MM.1S (cell line): ENCODE results near the gene CHTOP.
A peak's percentile ranks its signal among the peaks of the same experiment; 100 is the strongest.
"Not testable (repeated sequence)": the region's sequence is repeated elsewhere in the genome, so short reads cannot be mapped to it uniquely, and the experiment has no call there.

ENCODE experiments used
- DNase-seq: peaks from one replicate; pipeline ENCODE4 v3.0.0-alpha.2; 2015
- H2AFZ ChIP-seq: fragments of 300-600 bp; sonication (generic); 2 replicates; pipeline ENCODE4 v1.6.0; 2016; ENCODE audit warnings: antibody characterized with exemption, low read length
- H3F3A ChIP-seq: fragments of 300-600 bp; sonication (generic); 2 replicates; pipeline ENCODE4 v1.6.1; 2016; ENCODE audit warnings: mild to moderate bottlenecking, antibody characterized with exemption, low read length, moderate library complexity, mixed read lengths; ENCODE audit not compliant: insufficient read depth
- H3K27ac ChIP-seq: fragments of 300-600 bp; sonication (generic); 2 replicates; pipeline ENCODE4 v1.5.1; 2016; ENCODE audit warnings: mild to moderate bottlenecking, low read length
- H3K27me3 ChIP-seq: fragments of 300-600 bp; sonication (generic); replicated peaks from 2 replicates; pipeline ENCODE4 v1.6.0; 2016; ENCODE audit warnings: low read length; ENCODE audit not compliant: insufficient read depth
- H3K36me3 ChIP-seq: fragments of 300-600 bp; sonication (generic); replicated peaks from 2 replicates; pipeline ENCODE4 v1.6.1; 2016; ENCODE audit warnings: mild to moderate bottlenecking, low read length, mixed read lengths; ENCODE audit not compliant: insufficient read depth
- H3K4me1 ChIP-seq: fragments of 300-600 bp; sonication (generic); 2 replicates; pipeline ENCODE4 v1.6.1; 2016; ENCODE audit warnings: low read length, mixed read lengths
- H3K4me2 ChIP-seq: fragments of 300-600 bp; sonication (generic); 2 replicates; pipeline ENCODE4 v1.6.0; 2016; ENCODE audit warnings: low read depth, low read length
- H3K4me3 ChIP-seq: fragments of 300-600 bp; sonication (generic); 2 replicates; pipeline ENCODE4 v1.5.1; 2016; ENCODE audit warnings: low read length, mixed read lengths
- H3K79me2 ChIP-seq: fragments of 300-600 bp; sonication (generic); 2 replicates; pipeline ENCODE4 v1.6.1; 2016; ENCODE audit warnings: mixed run types, low read length, mixed read lengths
- H3K9ac ChIP-seq: fragments of 300-600 bp; sonication (generic); 2 replicates; pipeline ENCODE4 v1.6.1; 2016; ENCODE audit warnings: low read length, mixed read lengths
- H3K9me2 ChIP-seq: fragments of 300-600 bp; sonication (generic); replicated peaks from 2 replicates; pipeline ENCODE4 v1.6.1; 2016; ENCODE audit warnings: mild to moderate bottlenecking, low read length, mixed read lengths; ENCODE audit not compliant: insufficient read depth
- H3K9me3 ChIP-seq: fragments of 300-600 bp; sonication (generic); replicated peaks from 2 replicates; pipeline ENCODE4 v1.6.1; 2016; ENCODE audit warnings: mild to moderate bottlenecking, low read length, mixed read lengths; ENCODE audit not compliant: insufficient read depth
- H4K20me1 ChIP-seq: fragments of 300-600 bp; sonication (generic); 2 replicates; pipeline ENCODE4 v1.6.1; 2016; ENCODE audit warnings: mild to moderate bottlenecking, low read length, moderate library complexity, mixed read lengths; ENCODE audit not compliant: insufficient read depth
- CTCF ChIP-seq: fragments of 300-600 bp; sonication (generic); IDR thresholded peaks from 2 replicates; pipeline ENCODE4 v1.5.1; 2016; ENCODE audit warnings: antibody characterized with exemption, low read length, mixed read lengths
- EZH2 ChIP-seq: fragments of 300-600 bp; sonication (generic); optimal IDR thresholded peaks from 2 replicates; pipeline ENCODE3; 2017; ENCODE audit warnings: low read depth, mild to moderate bottlenecking, antibody characterized with exemption, low read length, mixed read lengths
- EZH2phosphoT487 ChIP-seq: fragments of 300-600 bp; sonication (generic); IDR thresholded peaks from 2 replicates; pipeline ENCODE4 v1.6.1; 2018; ENCODE audit warnings: antibody characterized with exemption, low read length

CHTOP gene

GRCh38 chr1:153670257-153670858 lies 36.5 kb downstream of the CHTOP start:
- H3F3A ChIP-seq = peaks cover 22% of the 10 kb centered on the region
- no peaks in the 10 kb centered on the region for H3K9me3 ChIP-seq
- H2AFZ ChIP-seq = peak overlapping the region; percentile 43
- DNase-seq = no peak
- peaks cover 25% of the 10 kb centered on the region for H3K36me3 ChIP-seq
- H3K4me1 ChIP-seq = peaks cover 8% of the 10 kb centered on the region
- peak overlapping the region; percentile 45; the same call in 1 of the 2 replicates for H3K27ac ChIP-seq
- peak overlapping the region; percentile 94 for H3K4me3 ChIP-seq
- H3K79me2 ChIP-seq = peaks cover 44% of the 10 kb centered on the region
- H3K9ac ChIP-seq = peak overlapping the region; percentile 92
- H4K20me1 ChIP-seq = no peaks in the 10 kb centered on the region
- H3K4me2 ChIP-seq = peak overlapping the region; percentile 86
- H3K27me3 ChIP-seq = no peaks in the 10 kb centered on the region
- H3K9me2 ChIP-seq = no peaks in the 10 kb centered on the region
- no peak for TF ChIP-seq CTCF
- TF ChIP-seq EZH2 = no peak
- TF ChIP-seq EZH2phosphoT487 = no peak

- Histone ChIP-seq H3K9me3 (no peaks in the 10 kb centered on the region), H2AFZ (peak within 1 kb of the TSS; percentile 92), H3K4me3 (peak within 1 kb of the TSS; percentile 94), H3K36me3 (peaks cover 20% of the 10 kb centered on the region), H3K4me2 (peak within 1 kb of the TSS; percentile 91), H3K9ac (peak within 1 kb of the TSS; percentile 92), H3K4me1 (peaks cover 8% of the 10 kb centered on the region), H4K20me1 (no peaks in the 10 kb centered on the region), H3K27me3 (no peaks in the 10 kb centered on the region), H3F3A (peaks cover 17% of the 10 kb centered on the region), H3K9me2 (no peaks in the 10 kb centered on the region), H3K27ac (peak within 1 kb of the TSS; percentile 83; the same call in 1 of the 2 replicates), H3K79me2 (peaks cover 44% of the 10 kb centered on the region)
- peak; percentile 100 for DNase-seq
- no peak for TF ChIP-seq EZH2
- TF ChIP-seq CTCF = peak; percentile 58
- no peak for TF ChIP-seq EZH2phosphoT487
Observed at GRCh38 chr1:153670859-153671627, 37.2 kb downstream of the CHTOP start, which contains the start of gene ILF2. Gene ILF2, minus strand, starts transcription at chr1:153670993. Its CDS starts 71 bp downstream, at chr1:153670922.

- H3K9ac ChIP-seq = peak overlapping the region; percentile 61
- H3K9me2 ChIP-seq, H3K4me1 ChIP-seq, H4K20me1 ChIP-seq, H3K27me3 ChIP-seq, H3K9me3 ChIP-seq: not testable (repeated sequence)
- H3K4me2 ChIP-seq = peak overlapping the region; percentile 91
- peak overlapping the region; percentile 83; the same call in 1 of the 2 replicates for H3K27ac ChIP-seq
- peaks cover 41% of the 10 kb centered on the region for H3K79me2 ChIP-seq
- TF ChIP-seq CTCF = 0 out of 2 replicates have a peak, but pooled peaks have one; percentile 11
- H3K4me3 ChIP-seq = peak overlapping the region; percentile 69
- peaks cover 14% of the 10 kb centered on the region for H3F3A ChIP-seq
- H3K36me3 ChIP-seq = peaks cover 14% of the 10 kb centered on the region
- peak; percentile 71 for DNase-seq
- peak overlapping the region; percentile 92 for H2AFZ ChIP-seq
Observed at GRCh38 chr1:153671628-153672353, 37.9 kb downstream of the CHTOP start.
